Gastroesophageal sphincter (tissue), 4 donors: ENCODE results near the gene IGFL4. TPM values are rescaled to one million over a fixed set of nuclear protein-coding genes. Genes with fewer than 3 reads are reported as not detected.

ENCODE experiments used
- ATAC-seq: fragments of 150-250 bp; one replicate; pipeline ENCODE4 v1.9.1; 2016; ENCODE audit warnings: mild to moderate bottlenecking, moderate library complexity
- H3K27ac ChIP-seq, 4 donors: fragments of 200-600 bp; sonication (generic) in 3 of 4; 1 replicate in 3 of 4; 2 replicates in 1 of 4; pipeline ENCODE4 v1.5.1; 2016 to 2019
- H3K27me3 ChIP-seq: fragments of 200-600 bp; sonication (generic); one replicate; pipeline ENCODE4 v1.5.1; 2019
- H3K36me3 ChIP-seq, 2 donors: fragments of 200-600 bp; sonication (generic); one replicate each; pipeline ENCODE4 v1.5.1; 2019; ENCODE audit warnings: control low read depth in 1 of 2
- H3K4me1 ChIP-seq, 3 donors: fragments of 200-600 bp; sonication (generic); 1 replicate in 2 of 3; 2 replicates in 1 of 3; pipeline ENCODE4 v1.5.1; 2016 to 2019; ENCODE audit warnings: control low read depth in 2 of 3
- H3K4me3 ChIP-seq, 2 donors: fragments of 200-600 bp; sonication (generic); one replicate each; pipeline ENCODE4 v1.5.1; 2019; ENCODE audit warnings: mild to moderate bottlenecking in 1 of 2, moderate library complexity in 1 of 2
- H3K9me3 ChIP-seq, 3 donors: fragments of 200-600 bp; sonication (generic); one replicate each; pipeline ENCODE4 v1.5.1; 2017 to 2019; ENCODE audit warnings: control low read depth in 2 of 3
- EP300 ChIP-seq: sonication (generic); formaldehyde crosslinking; IDR thresholded peaks from one replicate; pipeline ENCODE4 v1.6.1; 2017; ENCODE audit warnings: antibody characterized with exemption, mild to moderate bottlenecking
- POLR2A ChIP-seq, 2 donors: fragments of 450-650 bp; IDR thresholded peaks; one replicate each; pipeline ENCODE4 v1.6.1; 2017; ENCODE audit warnings: antibody characterized with exemption in 2 of 2, mild to moderate bottlenecking in 2 of 2, moderate library complexity in 1 of 2
- POLR2AphosphoS5 ChIP-seq: sonication (generic); formaldehyde crosslinking; IDR thresholded peaks from one replicate; pipeline ENCODE4 v1.6.1; 2017; ENCODE audit warnings: antibody characterized with exemption
- WGBS, 2 donors: methylation state at CpG; one replicate each; pipeline ENCODE4 v1.1.5; 2018; ENCODE audit warnings: low coverage in 1 of 2; 5-methylcytosine and 5-hydroxymethylcytosine counted together
- total RNA-seq, 4 donors: library from RNA; depleted of rRNA; stranded (reverse); fragments of >200 nt; gene quantifications; one replicate each; pipeline ENCODE4 v1.1.0, GENCODE V29; 2016
- TF ChIP-seq, protein P1 (sequence below), 4 experiments: fragments of 200-600 bp in 2 of 4; fragments of 450-650 bp in 2 of 4; sonication (generic) in 1 of 4; IDR thresholded peaks; one replicate each; pipeline ENCODE4 v1.5.1; 2017 to 2019; ENCODE audit warnings: antibody characterized with exemption in 4 of 4, mild to moderate bottlenecking in 2 of 4, moderate library complexity in 2 of 4

IGFL4 gene
- total RNA-seq, 4 donors from 2014 or later, result not detected

DNA sequence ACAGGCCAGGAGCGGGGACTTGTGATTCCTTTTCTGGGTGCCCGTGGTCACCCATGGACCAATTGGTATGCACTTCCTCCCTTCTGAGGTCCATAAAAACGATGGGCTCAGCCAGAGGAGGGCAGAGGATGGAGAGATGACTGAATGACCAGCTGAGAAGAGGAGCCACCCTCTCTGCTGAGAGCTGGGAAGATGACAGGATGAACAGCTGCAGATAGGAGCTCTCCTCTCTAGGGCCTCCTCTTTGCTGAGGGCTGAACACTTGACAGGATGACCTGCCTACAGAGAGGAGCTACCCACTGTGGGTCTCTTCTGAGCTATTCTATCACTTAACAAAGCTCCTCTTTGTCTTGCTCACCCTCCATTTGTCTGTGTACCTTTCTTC, 4.1 kb downstream of the IGFL4 start:
- no peak for ATAC-seq
- Histone ChIP-seq H3K36me3 (no peaks in the 10 kb centered on the region), H3K27ac (no peak overlapping the region), H3K9me3 (no peaks in the 10 kb centered on the region), H3K4me3 (no peak overlapping the region), H3K27me3 (peaks cover 47% of the 10 kb centered on the region), H3K4me1 (no peaks in the 10 kb centered on the region)
- WGBS, 2 donors, result no CpG with 5 or more reads among the region's 3 CpGs
- TF ChIP-seq, protein P1, sequence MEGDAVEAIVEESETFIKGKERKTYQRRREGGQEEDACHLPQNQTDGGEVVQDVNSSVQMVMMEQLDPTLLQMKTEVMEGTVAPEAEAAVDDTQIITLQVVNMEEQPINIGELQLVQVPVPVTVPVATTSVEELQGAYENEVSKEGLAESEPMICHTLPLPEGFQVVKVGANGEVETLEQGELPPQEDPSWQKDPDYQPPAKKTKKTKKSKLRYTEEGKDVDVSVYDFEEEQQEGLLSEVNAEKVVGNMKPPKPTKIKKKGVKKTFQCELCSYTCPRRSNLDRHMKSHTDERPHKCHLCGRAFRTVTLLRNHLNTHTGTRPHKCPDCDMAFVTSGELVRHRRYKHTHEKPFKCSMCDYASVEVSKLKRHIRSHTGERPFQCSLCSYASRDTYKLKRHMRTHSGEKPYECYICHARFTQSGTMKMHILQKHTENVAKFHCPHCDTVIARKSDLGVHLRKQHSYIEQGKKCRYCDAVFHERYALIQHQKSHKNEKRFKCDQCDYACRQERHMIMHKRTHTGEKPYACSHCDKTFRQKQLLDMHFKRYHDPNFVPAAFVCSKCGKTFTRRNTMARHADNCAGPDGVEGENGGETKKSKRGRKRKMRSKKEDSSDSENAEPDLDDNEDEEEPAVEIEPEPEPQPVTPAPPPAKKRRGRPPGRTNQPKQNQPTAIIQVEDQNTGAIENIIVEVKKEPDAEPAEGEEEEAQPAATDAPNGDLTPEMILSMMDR (IDR thresholded peaks at IDR 0.05), result no peak
- TF ChIP-seq POLR2A (IDR thresholded peaks at IDR 0.05) (no peak), EP300 (no peak), POLR2AphosphoS5 (no peak)

DNA sequence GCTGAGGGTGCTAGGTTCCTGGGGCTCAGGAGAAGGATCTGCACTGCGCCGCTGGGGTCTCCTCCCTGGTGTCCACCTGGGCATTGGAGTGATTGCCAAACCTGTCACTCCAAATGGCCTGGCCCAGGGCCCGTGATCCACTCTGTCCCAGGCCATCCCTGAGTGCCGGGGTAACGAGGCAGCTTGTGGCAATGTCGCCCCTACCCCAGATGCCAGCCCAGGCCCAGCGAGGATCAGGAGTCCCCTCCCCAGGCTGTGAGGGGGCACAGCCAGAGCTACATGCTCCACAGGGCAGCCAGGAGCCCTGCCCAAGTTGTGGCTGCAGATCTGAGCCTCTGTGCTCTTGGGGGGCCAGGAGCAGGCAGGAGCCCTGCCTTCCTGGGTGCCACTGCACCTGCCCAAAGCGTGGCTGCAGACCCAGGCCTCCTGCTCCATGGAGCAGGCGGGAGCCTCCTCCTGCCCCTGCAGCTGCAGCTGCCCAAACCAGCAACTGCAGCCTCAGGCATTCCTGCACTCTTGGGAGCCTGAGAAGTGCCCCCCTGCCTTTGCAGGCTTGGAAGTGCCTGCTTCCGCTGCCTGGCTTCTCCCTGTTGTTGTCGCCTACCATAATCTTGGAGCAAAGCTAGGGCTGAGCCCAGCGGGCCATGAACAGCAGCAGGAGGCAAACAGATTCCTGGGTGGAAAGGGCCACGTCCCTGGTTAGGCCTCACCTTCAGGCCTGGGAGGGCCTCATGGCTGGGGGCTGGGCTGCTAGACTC, 4.6 kb downstream of the IGFL4 start:
- peaks cover 47% of the 10 kb centered on the region for H3K27me3 ChIP-seq
- ATAC-seq, result no peak
- H3K4me1 ChIP-seq, result no peaks in the 10 kb centered on the region
- no peak overlapping the region for H3K4me3 ChIP-seq
- H3K36me3 ChIP-seq, result no peaks in the 10 kb centered on the region
- H3K27ac ChIP-seq, result no peak overlapping the region
- no peak for TF ChIP-seq EP300
- TF ChIP-seq, protein P1 (IDR thresholded peaks at IDR 0.05), result no peak
- TF ChIP-seq POLR2A (IDR thresholded peaks at IDR 0.05), result no peak
- TF ChIP-seq POLR2AphosphoS5, result no peak
- WGBS, 2 donors, result no CpG with 5 or more reads among the region's 13 CpGs
- no peaks in the 10 kb centered on the region for H3K9me3 ChIP-seq

DNA sequence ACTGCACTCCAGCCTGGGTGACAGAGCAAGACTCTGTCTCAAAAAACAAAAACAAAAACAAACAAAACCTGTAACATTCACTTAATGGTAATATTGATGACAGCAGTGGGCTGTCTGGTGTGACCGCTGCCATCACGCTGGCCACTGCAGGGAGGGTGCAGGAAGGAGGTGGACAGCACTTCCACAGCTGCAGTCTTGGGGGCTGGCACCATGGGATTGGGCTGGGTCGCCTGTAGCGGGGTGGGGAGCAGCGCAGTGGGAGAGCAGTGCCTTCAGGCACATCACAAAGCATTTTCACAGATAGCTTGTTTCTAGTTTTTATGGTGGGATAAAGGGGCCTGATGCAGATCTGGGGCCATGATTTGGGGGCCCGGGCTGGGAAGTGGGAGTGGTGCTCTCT, 5.3 kb downstream of the IGFL4 start:
- H3K4me1 ChIP-seq, result no peaks in the 10 kb centered on the region
- no peak for TF ChIP-seq POLR2A (IDR thresholded peaks at IDR 0.05)
- TF ChIP-seq POLR2AphosphoS5, result no peak
- TF ChIP-seq, protein P1 (IDR thresholded peaks at IDR 0.05), result no peak
- no peak for TF ChIP-seq EP300
- no peak for ATAC-seq
- no peak overlapping the region for H3K4me3 ChIP-seq
- H3K9me3 ChIP-seq, result no peaks in the 10 kb centered on the region
- H3K27ac ChIP-seq, result no peak overlapping the region
- H3K36me3 ChIP-seq, result no peaks in the 10 kb centered on the region
- H3K27me3 ChIP-seq, result peaks cover 47% of the 10 kb centered on the region
- 77% methylated on average over 4 of the region's 6 CpGs; no CpG with 5 or more reads in 1 of the 2 donors for WGBS, 2 donors

DNA sequence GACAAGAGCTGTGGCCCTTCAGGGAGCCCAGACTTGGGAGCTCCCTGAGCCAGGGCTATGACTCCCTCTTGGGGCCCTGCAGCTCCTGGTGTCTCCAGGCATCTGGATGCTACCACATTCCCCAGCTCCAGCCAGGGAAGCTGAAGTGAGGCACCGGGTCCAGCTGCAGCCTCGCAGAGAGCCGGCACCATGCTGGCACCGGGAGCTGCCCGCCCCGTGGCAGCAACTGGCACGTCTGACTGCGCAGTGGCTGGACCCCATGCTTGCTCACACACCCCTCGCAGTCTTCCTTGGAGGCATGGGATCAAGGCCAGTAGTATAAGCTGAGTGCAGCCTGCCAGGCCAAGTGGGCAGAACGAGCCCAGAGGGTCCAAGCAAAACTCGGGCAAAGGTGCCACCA, 7.4 kb downstream of the IGFL4 start:
- Histone ChIP-seq H3K9me3 (no peaks in the 10 kb centered on the region), H3K4me1 (peaks cover 0 to 5% (median 0%) of the 10 kb centered on the region in 3 donors), H3K36me3 (no peaks in the 10 kb centered on the region), H3K27me3 (peaks cover 49% of the 10 kb centered on the region), H3K4me3 (no peak overlapping the region), H3K27ac (no peak overlapping the region)
- no peak for ATAC-seq
- no CpG with 5 or more reads among the region's 11 CpGs for WGBS, 2 donors
- TF ChIP-seq POLR2A (IDR thresholded peaks at IDR 0.05) (no peak), POLR2AphosphoS5 (no peak), EP300 (no peak)
- TF ChIP-seq, protein P1 (IDR thresholded peaks at IDR 0.05), result no peak

DNA sequence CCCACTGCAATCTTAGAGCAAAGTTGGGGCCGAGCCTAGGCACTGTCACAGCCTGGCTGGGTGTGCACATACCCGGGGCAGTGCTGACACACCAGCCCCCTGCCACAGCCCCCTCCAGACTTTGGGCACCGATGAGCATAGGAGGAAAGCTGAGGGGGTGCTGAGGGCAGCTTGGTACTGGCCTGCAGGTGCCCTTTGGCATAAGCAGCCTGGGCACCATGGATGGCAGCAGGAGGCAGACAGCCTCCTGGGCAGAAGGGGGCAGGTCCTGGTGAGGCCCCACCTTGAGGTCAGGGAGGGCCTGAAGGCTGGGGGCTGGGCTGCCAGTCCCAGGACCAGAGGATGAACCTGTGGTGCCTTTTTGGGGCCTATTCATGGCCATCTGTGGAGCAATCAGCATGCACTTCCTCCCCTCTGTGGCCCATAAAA, 8.2 kb downstream of the IGFL4 start:
- WGBS, 2 donors, result no CpG with 5 or more reads among the region's 3 CpGs
- no peak for ATAC-seq
- peaks cover 0 to 5% (median 0%) of the 10 kb centered on the region in 3 donors for H3K4me1 ChIP-seq

More for the DNA sequence above, 8.2 kb downstream of the IGFL4 start:
- Histone ChIP-seq H3K27ac (no peak overlapping the region), H3K4me3 (no peak overlapping the region), H3K27me3 (peaks cover 57% of the 10 kb centered on the region), H3K36me3 (no peaks in the 10 kb centered on the region), H3K9me3 (no peaks in the 10 kb centered on the region)
- TF ChIP-seq POLR2AphosphoS5 (no peak), EP300 (no peak), POLR2A (IDR thresholded peaks at IDR 0.05) (no peak)
- TF ChIP-seq, protein P1 (IDR thresholded peaks at IDR 0.05), result no peak
